Activated CD8-positive, alpha-beta memory T cell treated with anti-CD3 and anti-CD28 coated beads for 24 hours (primary cell): ENCODE data around the gene LIX1.
"Not testable (repeated sequence)": the region's sequence is repeated elsewhere in the genome, so short reads cannot be mapped to it uniquely, and the experiment has no call there.

ENCODE experiments used
- DNase-seq: peaks from one replicate; pipeline ENCODE4 v3.0.0-alpha.2; 2020

LIX1 gene

DNA sequence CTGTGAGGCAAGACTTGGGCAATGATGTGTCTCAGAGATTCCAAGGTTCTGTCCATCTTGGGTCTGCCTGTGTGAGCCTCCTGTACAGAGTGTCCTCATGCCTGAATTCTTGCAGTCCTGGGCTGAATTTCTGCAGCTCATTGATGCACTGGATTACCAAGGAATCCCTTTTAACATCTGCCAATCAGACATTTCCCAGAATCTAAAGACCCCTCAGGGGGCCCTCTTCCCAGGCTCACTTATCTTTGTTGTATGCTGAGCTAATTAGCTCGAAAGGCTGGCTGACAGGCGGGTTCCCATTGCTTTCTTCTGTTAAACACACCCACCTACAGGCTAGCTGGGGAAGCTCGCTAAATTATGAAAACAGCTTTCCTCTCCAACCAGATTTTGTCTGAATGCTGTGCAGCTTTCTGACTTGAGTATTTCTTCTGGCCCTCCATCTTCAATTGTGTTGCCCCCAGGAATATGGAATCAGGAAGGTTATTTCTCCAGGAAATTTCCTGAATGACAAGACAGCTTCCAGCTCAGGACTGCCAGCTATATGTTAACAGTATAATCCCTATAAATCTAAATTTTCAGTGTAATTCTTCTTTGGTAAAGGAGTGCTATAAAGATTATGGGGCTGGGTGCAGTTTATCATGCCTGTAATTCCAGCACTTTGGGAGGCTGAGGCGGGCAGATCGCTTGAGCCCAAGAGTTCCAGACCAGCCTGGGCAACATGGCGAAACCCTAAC, at the start of gene LIX1:
TSS of gene LIX1 (minus strand) at position 91 of the 734 bp plus-strand sequence. CDS start at position 56, 35 bp downstream.
- DNase-seq: no peak

DNA sequence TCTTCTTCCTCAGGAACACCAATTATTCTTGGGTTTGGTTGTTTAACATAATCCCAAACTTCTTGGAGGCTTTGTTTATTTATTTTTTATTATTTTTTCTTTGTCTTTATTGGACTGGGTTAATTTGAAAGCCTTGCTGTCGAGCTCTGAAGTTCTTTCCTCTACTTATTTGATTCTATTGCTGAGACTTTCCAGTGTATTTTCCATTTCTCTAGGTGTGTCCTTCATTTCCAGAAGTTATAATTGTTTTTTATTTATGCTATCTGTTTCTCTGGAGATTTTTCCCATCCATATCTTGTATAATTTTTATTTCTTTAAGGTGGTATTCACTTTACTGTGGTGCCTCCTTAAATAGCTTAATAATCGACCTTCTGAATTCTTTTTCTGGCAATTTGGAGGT, 49.5 kb upstream of the LIX1 start:
- no peak for DNase-seq

DNA sequence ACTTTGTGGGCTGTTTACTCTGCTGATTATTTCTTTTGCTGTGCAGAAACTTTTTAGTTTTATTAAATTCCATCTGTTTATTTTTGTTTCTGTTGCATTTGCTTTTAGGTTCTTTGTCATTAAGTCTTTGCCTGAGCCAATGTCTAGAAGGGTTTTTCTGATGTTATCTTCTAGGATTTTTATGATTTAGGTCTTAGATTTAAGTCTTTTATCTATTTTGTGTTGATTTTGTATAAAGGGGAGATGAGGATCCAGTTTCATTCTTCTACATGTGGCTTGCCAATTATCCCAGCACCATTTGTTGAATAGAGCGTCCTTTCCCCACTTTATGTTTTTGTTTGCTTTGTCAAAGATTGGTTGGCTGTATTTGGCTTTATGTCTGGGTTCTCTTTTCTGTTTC, 47.1 kb upstream of the LIX1 start:
- DNase-seq: not testable (repeated sequence)

DNA sequence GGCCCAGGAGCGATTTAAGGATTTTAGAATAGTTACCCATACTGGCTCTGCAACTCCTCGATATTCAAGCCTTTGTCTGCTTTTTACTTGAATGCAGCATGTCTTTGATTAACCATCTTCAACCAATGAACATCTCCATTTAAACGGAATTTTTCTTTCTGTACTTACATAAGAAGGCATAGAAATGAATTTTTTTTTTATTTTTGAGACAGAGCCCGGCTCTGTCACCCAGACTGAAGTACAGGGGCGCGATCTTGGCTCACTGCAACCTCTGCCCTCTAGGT, 41.5 kb upstream of the LIX1 start:
- no peak for DNase-seq

DNA sequence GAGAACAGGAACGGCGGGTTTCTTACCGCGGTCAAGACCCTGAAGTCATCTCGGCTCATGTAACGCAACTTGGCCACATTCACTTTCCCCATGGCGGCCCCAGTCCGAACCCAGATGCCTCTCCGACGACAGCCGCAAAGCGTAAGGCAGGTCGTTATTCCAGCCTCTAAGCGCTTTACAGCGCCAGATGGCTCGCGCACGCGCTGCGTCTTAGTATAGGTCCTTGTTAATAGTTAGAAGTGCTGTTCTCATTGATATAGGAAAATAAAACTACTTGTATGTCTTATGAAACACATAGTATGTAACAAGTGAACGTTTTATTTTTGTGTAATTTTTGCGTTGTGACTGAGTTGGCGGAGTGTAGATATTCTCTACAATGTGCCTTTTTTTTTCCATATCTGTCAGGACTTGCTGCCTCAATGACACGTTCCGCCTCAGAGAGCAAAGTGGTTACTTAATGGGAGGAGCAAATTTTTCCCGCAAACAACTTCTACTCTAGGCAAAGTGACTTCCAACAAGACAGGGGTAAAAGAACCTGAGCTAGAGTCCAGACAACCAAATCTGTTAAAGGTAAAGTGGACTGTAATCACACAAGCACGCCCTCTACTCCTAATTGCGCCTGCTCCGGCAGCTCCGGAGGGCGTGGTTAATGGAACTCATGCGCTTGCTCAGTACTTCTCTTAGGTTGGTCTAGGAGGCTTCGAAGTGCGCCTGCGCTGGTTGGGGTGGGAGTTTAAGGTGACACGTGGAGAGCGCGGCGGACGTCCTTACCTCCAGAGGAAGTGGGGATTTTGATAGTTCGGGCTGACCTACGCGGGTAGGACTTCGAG, 40.9 kb upstream of the LIX1 start, which contains the start of gene RIOK2:
TSS of gene RIOK2 (minus strand) at position 148 of the 830 bp plus-strand sequence. CDS start at position 92, 56 bp downstream.
- DNase-seq: peak; percentile 95

DNA sequence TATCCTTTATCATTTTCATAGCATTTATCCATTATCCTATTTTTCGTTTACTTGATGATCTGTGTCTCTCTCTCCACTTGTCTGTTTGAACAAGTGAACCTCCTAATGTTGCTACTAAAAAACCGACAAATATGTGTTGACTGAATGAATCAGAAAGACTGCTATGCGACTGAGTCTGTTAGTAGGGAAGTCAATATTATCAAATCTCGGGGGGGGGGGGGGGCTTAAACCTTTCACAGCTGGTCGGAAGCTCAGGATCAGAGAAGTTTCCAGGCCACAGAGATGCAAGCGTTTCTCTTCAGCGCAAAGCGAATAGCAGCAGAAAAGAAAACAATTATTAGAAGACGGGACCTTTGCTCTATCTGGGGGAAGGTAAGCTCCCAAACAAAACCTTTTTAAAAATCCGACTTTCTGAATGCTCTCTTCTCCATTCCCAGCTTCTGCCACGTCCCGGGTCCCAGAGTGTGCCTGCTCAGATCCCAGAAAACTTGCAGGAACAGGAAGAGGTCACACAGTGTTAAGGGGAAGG, 40.2 kb upstream of the LIX1 start:
- no peak for DNase-seq

DNA sequence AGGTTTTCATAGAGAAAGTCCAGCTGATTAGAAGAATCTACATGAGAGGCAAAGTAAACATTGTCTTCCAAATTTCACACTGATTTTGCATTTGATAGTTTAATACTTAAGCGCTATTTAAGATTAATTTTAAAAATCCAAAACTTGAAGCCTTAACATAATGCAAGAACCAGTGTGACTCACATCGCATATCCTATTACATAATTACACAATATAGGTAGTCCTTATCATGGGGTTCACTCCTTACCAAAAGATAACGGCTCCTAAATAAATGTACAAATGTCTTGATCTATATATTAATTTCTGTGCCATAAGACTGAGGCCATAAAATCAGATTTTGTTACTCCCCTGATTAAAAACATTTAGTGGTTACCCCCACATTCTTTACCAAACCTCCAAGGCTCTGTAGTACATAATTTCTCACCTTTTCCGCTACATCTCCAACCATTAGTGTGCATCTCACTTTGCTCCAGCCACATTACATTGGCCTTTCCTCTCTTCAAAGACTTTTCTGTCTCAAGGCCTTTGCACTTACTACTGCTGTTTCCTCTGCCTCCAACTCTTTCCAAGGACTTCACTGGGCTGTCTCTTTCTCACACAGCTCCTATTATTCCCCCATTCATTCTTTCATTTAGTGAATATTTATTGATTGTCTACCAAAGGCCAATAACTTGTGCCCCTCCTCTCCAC, 39.6 kb upstream of the LIX1 start:
- no peak for DNase-seq

DNA sequence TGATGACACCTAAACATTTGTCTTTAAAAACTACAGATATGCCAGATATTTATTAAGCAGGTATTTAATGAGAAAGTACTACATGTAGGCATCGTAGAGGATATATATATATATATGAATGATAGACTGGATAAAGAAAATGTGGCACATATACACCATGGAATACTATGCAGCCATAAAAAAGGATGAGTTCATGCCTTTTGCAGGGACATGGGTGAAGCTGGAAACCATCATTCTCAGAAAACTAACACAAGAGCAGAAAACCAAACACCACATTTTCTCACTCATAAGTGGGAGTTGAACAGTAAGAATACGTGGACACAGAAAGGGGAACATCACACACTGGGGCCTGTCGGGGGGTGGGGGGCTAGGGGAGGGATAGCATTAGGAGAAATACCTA, 37.0 kb upstream of the LIX1 start:
- DNase-seq: not testable (repeated sequence)

DNA sequence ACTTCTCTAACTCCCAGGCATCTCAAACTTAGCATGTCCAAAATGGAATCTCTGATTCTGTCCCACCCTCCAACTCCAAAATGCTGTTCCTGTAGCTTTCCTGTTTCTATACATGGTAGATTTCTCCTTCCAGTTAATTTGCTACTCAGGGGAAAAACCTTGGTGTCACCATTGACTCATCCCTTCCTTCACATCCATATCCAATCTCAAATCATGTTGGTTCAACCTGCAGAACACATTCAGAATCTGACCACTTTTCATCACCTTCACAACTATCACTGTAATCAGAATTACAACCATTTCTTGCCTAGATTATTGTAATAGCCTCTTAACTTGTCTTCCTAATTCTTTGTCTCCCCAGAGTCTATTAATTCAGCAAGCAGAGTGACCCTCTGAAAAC, 29.8 kb upstream of the LIX1 start:
- no peak for DNase-seq

DNA sequence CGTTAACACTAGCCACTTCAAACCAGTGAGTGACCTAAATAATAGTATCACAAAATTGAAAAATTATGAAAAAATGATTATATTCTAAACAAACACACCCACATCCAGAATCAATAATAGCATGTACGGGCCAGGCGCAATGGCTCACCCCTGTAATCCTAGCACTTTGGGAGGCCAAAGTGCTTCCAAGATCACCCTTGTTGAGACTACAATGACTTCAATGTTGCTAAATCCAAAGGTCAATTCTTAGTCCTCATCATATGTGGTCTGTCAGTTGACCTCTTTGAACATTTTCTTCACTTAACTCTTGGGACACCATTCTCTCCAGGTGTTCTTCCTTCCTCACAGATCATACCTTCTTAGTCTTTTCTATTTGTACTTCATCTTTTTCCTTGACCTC, 29.3 kb upstream of the LIX1 start:
- DNase-seq: no peak

DNA sequence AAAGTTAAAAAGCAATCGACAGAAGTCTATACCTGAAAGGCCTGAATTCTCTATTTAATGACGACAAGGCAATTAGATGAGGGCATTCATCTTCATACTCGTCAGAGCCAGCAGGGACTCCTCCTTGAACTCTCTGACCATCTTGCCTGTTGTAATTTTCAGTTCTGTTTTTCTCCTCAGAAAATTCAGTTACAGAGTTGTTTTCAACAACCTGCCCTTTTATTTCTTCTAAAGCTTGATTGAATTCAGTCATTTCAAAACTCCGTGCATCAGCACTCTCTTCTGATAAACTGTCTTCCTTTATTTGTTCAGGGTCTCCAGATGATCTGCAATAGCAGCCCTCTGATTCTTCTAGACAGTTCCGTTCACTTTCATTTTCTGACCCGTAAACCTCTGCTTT, 25.0 kb upstream of the LIX1 start:
- no peak for DNase-seq

DNA sequence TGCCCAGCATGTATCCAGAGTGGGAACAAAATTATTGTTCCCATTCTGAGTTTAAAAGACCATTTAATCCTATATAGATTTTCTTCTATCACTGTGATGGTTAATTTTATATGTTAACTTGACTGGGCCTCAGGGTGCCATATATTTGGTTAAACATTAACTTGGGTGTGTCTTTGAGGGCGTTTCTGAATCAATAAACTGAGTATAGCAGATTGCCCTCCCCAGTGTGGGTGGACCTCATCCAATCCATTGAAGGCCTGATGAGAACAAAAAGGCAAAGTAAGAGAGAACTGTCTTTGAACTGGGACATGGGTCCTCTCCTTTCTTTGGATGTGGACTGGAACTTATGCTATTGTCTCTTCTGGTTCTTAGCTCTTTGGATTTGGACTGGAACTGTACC, 23.3 kb upstream of the LIX1 start:
- no peak for DNase-seq

DNA sequence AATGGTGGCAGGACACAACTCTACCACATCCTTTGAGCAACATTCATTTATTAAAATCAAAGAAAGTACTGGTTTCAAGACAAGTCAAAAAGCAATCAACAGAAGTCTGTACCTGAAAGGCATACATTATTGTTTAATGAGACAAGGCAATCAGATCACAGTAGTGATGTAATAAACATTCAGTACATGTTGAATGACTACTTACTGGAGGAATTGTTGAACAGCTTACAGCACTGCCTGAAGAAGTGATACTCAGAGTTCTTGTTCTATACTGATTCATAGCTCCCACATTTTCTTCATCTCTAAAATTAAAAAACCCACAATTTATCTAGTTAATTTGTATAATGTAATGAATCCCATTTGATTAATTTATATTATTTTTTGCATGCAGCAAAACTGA, 22.4 kb upstream of the LIX1 start:
- no peak for DNase-seq

DNA sequence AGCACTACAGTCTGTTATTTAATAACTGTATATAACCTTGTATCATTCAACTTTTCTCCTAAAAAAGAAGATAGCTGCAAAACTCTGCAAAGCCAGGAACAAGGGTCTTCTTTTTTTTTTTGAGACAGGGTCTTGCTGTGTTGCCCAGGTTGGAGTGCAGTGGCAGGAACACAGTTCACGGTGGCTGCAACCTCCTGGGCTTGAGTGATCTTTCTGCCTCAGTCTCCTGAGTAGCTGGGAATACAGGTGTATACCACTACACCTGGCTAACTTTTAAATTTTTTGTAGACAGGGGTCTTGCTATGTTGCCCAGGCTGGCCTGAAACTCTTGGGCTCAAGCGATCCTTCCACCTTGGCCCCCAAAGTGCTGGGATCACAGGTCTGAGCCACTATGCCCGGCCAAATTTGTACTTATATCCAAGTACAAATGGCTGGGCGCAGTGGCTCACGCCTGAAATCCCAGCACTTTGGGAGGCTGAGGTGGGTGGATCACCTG, 21.4 kb upstream of the LIX1 start:
- no peak for DNase-seq

DNA sequence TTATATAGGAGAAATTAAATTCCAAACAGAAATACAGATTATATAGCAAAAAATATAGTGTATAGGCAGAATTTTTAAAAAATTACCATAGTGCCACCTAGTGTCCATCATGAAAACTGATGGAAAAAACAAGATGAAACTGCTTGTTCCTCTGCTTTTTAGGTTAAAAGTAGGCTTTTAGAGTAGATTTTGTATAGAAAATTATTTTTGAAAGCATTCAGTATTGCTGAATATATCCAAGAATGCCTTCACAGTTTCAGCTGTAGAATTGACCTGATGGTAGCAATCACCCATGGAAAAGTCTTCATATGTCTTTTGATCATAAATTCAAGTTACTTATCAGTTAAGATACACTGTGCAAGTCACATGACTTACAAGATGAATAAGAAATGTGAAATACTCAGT, 21.0 kb upstream of the LIX1 start:
- no peak for DNase-seq

DNA sequence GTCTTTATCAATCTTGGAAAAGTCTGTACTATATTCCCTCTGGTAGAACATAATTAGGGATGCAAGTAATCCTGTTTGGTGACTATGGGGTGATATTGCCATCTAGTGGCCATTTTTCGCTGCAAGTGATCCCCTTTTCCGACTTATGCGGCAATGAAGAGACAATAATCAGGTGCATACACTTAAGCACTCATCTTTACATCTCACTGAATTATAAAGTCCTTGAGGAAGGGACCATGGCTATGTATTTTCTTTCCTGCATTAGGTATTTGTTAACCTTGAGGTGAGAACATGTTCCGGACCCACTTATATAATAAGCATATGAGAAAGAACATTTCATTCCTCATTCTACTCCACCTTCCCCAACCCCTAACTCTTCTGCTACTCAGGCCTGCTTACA, 19.6 kb upstream of the LIX1 start:
- no peak for DNase-seq

DNA sequence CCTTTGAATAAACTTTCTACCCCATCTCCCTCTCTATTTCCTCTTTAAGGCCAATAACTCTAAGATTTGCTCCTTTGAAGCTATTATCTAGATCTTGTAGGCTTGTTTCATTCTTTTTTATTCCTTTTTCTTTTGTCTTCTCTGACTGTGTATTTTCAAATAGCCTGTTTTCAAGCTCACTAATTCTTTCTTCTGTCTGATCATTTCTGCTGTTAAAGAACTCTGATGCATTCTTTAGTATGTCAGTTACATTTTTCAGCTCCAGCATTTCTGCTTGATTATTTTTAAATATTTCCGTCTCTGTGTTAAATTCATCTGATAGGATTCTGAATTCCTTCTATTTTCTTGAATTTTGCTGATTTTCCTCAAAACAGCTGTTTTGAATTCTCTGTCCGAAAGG, 15.3 kb upstream of the LIX1 start:
- DNase-seq: no peak

DNA sequence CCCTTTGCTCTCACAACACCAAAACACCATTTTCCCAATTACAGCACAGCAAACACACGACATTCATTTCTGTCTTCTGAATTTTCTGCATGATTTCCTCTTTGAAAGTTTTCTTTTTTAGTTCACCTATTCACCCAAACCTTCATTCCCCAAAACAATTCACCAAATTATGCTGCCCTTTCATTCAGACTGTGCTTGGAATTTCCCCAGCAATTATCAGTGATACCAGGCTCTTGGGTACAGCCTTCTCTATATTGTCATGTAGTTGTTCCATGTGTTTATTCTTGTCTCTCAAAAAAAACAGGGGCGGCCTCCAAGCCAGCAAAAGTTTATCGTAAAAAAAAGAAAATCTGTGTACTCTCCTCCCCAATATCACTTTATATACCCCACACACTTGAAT, 9.0 kb upstream of the LIX1 start:
- DNase-seq: no peak

DNA sequence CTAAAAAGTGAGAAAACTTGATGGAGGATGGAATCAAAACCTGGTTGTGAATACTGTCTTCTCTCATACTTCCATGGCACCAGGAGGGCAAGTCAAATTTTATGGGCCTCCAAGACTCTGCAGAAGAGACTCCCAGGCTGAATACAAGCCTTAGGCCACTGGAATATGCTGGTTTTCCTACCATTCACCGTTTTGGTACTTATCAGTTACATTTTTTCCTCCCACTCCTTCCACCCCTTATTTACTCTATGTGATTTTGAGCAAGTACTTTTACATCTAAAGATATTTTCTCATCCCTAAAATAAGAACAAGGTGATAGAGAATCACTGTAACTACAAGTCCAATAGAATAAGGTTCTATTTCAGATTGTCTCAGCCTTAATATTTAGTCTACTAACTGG, 8.0 kb upstream of the LIX1 start:
- no peak for DNase-seq

DNA sequence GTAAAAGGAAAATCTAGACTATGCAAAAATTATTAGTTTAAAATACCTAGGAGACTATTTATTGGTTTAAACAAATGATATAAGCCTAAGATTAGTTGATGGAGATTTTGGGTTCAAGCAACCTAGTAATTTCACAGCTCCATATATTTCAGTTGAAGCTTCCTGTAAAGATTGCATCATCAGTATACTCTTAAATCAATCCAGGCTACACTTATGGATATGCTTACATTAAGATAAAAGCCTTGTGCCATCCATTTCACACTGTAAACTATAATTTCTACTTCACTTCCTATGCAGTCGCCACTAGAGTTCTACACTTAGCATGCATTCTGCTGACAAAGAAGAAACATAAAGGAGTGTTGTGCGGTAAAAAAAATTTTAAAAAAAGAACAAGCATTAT, 7.3 kb upstream of the LIX1 start:
- DNase-seq: no peak

DNA sequence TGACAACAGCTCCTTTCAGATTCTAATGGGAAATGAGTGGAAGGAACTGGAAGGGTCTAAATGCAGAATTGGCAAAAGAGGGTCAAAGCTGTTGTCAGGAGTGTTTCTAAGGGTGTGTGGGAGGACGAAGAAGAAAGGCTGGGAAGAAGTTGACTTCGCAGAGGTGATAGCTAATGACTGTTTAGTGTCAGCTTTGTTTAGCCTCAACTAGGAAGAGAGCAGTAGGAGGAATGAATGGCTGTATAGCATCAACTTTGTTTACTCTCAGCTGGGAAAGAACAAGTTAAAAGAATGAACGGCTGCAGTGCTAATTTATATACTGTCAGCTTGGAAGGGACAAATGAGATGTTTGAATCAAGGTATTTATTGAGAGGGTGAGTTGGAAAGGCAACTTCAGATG, 5.9 kb upstream of the LIX1 start:
- DNase-seq: no peak

DNA sequence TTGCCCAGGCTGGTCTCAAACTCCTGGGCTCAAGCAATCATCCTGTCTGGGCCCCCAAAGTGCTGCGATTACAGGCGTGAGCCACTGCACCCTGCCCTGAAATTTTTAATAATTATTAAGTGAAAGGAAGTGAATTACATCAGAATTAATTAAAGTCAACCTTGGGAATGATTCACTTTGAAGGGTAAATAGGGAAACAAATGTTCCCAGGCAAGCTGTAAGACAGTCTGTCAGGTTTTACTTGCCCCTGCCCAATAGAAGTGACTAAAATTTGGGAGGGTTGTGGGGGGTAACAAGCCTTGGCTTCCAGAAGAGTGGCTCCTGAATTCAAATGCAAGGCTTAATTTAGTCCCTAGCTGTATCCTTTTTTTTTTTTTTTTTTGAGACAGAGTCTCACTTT, 1.3 kb upstream of the LIX1 start:
- DNase-seq: no peak

DNA sequence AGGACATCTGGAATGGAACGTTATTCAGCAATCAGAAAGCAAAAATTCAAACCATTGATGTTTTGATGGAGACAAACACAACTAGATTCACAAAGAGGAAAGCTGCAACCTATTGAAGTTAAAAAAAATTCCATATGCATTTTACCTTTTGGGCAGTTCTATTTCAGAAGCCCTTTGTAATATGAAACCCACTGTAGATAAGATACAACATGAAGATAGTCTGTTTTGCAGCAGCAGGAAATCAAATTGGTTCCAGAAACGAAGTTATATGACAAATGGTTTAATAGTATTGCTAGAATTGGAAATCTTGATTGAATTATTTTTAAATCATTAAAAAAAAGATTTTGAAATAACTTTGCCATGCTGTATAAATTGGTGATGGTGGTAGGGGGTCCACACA, 872 bp downstream of the LIX1 start:
- no peak for DNase-seq

DNA sequence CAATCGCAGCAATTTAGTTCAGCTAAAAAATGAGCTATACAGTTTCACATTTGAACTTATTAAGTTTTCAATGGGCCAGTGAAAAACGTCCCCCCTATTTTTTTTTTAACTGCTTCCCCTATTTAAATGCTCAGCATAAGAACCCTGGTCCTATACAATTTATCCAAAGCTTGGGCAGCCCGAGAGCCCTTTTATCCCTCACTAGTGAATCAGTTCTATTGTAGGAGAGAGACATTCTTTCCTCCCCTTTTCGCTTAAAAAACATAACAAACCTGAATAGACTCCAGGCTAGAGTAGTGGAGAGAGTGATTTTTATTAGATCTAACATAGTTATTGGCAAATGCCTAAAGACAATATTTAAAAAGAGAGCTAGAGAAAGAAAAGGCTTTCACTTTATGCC, 1.4 kb downstream of the LIX1 start:
- no peak for DNase-seq
